ENCODE data around the gene ELOB.
A peak's percentile ranks its signal among the peaks of the same experiment; 100 is the strongest.

ELOB gene

DNA sequence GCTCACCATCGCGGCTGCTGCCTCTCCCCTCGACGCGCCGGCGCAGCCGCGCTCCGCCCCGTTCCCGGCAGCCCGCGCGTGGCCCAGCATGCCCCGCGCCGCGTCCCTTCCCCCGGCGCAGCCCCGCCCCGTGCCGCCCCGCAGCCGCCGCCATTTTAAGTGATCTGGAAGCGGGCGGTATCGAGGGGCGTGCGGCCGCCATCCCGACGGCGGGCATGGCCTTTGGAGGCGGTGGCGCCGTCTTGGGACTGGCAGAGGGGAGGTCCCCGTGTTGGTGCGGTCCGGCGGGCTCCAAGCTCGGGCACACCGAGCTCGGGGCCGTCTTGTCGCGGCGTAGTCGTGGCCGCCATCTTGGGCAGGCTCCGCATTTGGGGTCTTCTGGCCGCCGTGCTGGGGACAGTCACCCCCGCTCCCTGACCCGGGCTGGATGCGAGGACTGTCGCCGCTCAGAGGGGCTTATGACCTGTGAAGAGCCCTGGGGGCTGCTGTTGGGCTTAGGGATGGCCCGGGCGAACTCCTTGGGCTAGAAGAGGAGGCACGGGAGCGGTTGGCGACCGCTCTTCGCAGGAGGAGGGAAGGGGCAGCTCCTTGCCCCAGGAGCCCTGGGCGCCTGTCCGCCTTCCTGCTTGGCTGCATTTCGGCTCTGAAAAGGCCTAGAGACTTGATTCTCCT, at the start of gene ELOB:
ELOB (minus strand) TSS at position 50 of the 672 bp plus-strand sequence; CDS start at position 9, 41 bp downstream.
- Mint-ChIP-seq H3K9me3 (ENCODE audit: low read depth) (no peaks in the 10 kb centered on the region), H3K4me3 (peak within 1 kb of the TSS; percentile 96), H3K36me3 (no peaks in the 10 kb centered on the region), H3K4me1 (ENCODE audit: low read depth) (peaks cover 41% of the 10 kb centered on the region), H3K27me3 (no peaks in the 10 kb centered on the region), H3K27ac (peak within 1 kb of the TSS; percentile 98)

DNA sequence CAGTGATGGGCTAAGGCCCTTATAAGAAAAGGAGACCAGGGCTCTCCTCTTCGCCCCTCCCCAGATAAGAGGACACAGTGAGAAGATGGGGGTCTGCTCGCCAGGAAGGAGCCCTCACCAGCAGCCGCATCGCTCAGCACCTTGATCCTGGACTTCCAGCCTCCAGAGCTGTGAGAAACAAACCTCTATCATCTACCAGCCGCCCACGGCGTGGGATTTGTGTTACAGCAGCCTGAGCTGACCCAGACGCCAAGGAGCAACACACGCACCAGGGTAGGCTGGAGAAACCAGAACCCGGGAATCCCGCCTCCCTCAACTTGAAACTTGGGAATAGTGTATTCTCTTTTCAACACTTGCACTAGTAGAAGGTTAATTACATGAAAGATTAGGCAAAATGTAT, 48.8 kb upstream of the ELOB start:
- Mint-ChIP-seq H3K9me3 (ENCODE audit: low read depth) (no peaks in the 10 kb centered on the region), H3K4me1 (ENCODE audit: low read depth) (no peaks in the 10 kb centered on the region), H3K36me3 (no peaks in the 10 kb centered on the region), H3K4me3 (no peak overlapping the region), H3K27me3 (peaks cover under 1% of the 10 kb centered on the region), H3K27ac (no peak overlapping the region)

GRCh38 chr16:2825049-2825742, 48.1 kb upstream of the ELOB start:
- Mint-ChIP-seq H3K27ac (no peak overlapping the region), H3K36me3 (no peaks in the 10 kb centered on the region)

GRCh38 chr16:2824626-2825025, 47.5 kb upstream of the ELOB start:
- no peaks in the 10 kb centered on the region for H3K4me1 Mint-ChIP-seq (ENCODE audit: low read depth)
- no peak overlapping the region for H3K27ac Mint-ChIP-seq
- no peak overlapping the region for H3K4me3 Mint-ChIP-seq
- no peaks in the 10 kb centered on the region for H3K9me3 Mint-ChIP-seq (ENCODE audit: low read depth)
- H3K27me3 Mint-ChIP-seq: no peaks in the 10 kb centered on the region
- H3K36me3 Mint-ChIP-seq: no peaks in the 10 kb centered on the region

More at GRCh38 chr16:2825049-2825742, 48.1 kb upstream of the ELOB start:
- Mint-ChIP-seq H3K9me3 (ENCODE audit: low read depth) (no peaks in the 10 kb centered on the region), H3K4me3 (no peak overlapping the region), H3K4me1 (ENCODE audit: low read depth) (no peaks in the 10 kb centered on the region), H3K27me3 (no peaks in the 10 kb centered on the region)

DNA sequence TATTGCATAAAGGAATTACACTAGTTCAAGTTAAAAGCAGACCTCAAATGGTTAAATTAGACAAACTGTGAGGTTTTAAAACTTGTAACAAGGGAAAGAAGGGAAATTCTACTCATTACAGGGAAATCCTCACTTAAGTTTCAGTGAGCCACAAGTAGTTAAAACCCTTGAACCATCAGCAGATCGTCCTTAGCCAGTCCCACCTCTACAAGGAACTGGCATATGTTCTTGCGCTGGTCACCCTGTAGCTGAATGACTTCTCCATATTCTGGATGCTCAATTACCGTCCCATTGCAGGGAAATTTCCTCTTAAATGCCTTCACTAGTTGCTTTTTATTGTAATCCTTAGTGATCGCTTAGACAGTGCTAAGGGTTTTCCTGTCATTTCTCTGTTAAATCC, 45.4 kb upstream of the ELOB start:
- Mint-ChIP-seq H3K36me3 (no peaks in the 10 kb centered on the region), H3K27me3 (no peaks in the 10 kb centered on the region), H3K4me3 (no peak overlapping the region), H3K9me3 (ENCODE audit: low read depth) (no peaks in the 10 kb centered on the region), H3K27ac (no peak overlapping the region), H3K4me1 (ENCODE audit: low read depth) (no peaks in the 10 kb centered on the region)

- no peak overlapping the region for H3K4me3 Mint-ChIP-seq
- no peaks in the 10 kb centered on the region for H3K36me3 Mint-ChIP-seq
- H3K4me1 Mint-ChIP-seq (ENCODE audit: low read depth): no peaks in the 10 kb centered on the region
- H3K27ac Mint-ChIP-seq: no peak overlapping the region
- H3K27me3 Mint-ChIP-seq: no peaks in the 10 kb centered on the region
- H3K9me3 Mint-ChIP-seq (ENCODE audit: low read depth): no peaks in the 10 kb centered on the region
These were observed 45.0 kb upstream of the ELOB start for GRCh38 chr16:2822158-2822495.

GRCh38 chr16:2821487-2822157, 44.5 kb upstream of the ELOB start:
- H3K4me3 Mint-ChIP-seq: no peak overlapping the region
- H3K27ac Mint-ChIP-seq: no peak overlapping the region
- H3K4me1 Mint-ChIP-seq (ENCODE audit: low read depth): no peaks in the 10 kb centered on the region
- no peaks in the 10 kb centered on the region for H3K27me3 Mint-ChIP-seq
- no peaks in the 10 kb centered on the region for H3K9me3 Mint-ChIP-seq (ENCODE audit: low read depth)
- H3K36me3 Mint-ChIP-seq: no peaks in the 10 kb centered on the region

DNA sequence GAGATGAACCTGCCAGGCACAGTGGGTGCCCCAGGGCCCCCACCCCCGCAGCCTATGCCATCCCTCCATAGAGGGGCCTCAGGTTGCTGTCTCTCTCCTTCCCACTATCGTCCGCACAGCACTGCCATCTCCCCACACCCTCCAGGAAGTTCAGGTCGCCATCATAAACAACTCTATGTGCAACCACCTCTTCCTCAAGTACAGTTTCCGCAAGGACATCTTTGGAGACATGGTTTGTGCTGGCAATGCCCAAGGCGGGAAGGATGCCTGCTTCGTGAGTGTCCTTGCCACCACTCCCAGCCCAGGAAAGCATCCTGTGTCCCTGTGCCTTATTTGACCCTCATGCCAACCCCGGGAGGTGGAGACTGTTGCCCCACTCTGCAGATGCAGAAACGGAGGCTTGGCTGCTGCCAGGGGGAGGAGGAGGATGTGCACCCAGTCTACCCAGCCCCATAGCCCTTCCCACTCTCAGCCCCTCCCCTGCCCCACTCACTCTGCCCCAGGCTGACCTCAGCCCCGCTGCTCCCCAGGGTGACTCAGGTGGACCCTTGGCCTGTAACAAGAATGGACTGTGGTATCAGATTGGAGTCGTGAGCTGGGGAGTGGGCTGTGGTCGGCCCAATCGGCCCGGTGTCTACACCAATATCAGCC, 43.9 kb upstream of the ELOB start:
- H3K27me3 Mint-ChIP-seq: no peaks in the 10 kb centered on the region
- no peaks in the 10 kb centered on the region for H3K36me3 Mint-ChIP-seq
- no peak overlapping the region for H3K27ac Mint-ChIP-seq
- no peaks in the 10 kb centered on the region for H3K9me3 Mint-ChIP-seq (ENCODE audit: low read depth)
- H3K4me1 Mint-ChIP-seq (ENCODE audit: low read depth): no peaks in the 10 kb centered on the region
- no peak overlapping the region for H3K4me3 Mint-ChIP-seq

GRCh38 chr16:2819939-2820835, 43.1 kb upstream of the ELOB start:
- no peaks in the 10 kb centered on the region for H3K9me3 Mint-ChIP-seq (ENCODE audit: low read depth)
- H3K4me3 Mint-ChIP-seq: no peak overlapping the region
- no peaks in the 10 kb centered on the region for H3K4me1 Mint-ChIP-seq (ENCODE audit: low read depth)
- no peaks in the 10 kb centered on the region for H3K27me3 Mint-ChIP-seq
- no peaks in the 10 kb centered on the region for H3K36me3 Mint-ChIP-seq
- no peak overlapping the region for H3K27ac Mint-ChIP-seq

- H3K27me3 Mint-ChIP-seq: no peaks in the 10 kb centered on the region
- no peak overlapping the region for H3K27ac Mint-ChIP-seq
- H3K4me1 Mint-ChIP-seq (ENCODE audit: low read depth): no peaks in the 10 kb centered on the region
- no peak overlapping the region for H3K4me3 Mint-ChIP-seq
- H3K36me3 Mint-ChIP-seq: no peaks in the 10 kb centered on the region
- no peaks in the 10 kb centered on the region for H3K9me3 Mint-ChIP-seq (ENCODE audit: low read depth)
These were observed 42.3 kb upstream of the ELOB start for GRCh38 chr16:2819179-2819938.

DNA sequence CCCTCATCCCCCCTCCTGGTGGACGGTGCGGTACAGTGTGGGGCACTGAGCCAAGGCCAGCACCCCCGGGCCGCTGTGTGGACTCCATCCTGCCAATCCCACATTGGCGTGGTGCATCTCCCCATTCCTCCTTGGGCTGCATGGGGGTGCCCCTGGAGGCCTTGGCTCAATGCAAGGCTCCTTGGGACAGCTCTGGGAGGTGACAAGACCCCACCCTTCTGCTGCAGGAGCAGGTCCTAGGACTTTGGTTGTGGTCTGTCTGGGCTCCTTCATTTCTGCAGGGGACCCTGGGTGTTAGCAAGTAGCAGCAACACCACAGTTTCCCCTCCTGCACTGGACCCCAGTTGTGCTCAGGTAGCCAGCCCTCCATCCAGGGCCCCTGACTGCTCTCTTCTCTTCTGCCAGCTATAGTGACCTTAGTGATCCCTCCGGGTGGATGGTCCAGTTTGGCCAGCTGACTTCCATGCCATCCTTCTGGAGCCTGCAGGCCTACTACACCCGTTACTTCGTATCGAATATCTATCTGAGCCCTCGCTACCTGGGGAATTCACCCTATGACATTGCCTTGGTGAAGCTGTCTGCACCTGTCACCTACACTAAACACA, 41.3 kb upstream of the ELOB start:
- no peaks in the 10 kb centered on the region for H3K27me3 Mint-ChIP-seq
- no peaks in the 10 kb centered on the region for H3K9me3 Mint-ChIP-seq (ENCODE audit: low read depth)
- H3K36me3 Mint-ChIP-seq: no peaks in the 10 kb centered on the region
- H3K4me3 Mint-ChIP-seq: peak overlapping the region; percentile 53
- H3K4me1 Mint-ChIP-seq (ENCODE audit: low read depth): no peaks in the 10 kb centered on the region
- H3K27ac Mint-ChIP-seq: no peak overlapping the region

DNA sequence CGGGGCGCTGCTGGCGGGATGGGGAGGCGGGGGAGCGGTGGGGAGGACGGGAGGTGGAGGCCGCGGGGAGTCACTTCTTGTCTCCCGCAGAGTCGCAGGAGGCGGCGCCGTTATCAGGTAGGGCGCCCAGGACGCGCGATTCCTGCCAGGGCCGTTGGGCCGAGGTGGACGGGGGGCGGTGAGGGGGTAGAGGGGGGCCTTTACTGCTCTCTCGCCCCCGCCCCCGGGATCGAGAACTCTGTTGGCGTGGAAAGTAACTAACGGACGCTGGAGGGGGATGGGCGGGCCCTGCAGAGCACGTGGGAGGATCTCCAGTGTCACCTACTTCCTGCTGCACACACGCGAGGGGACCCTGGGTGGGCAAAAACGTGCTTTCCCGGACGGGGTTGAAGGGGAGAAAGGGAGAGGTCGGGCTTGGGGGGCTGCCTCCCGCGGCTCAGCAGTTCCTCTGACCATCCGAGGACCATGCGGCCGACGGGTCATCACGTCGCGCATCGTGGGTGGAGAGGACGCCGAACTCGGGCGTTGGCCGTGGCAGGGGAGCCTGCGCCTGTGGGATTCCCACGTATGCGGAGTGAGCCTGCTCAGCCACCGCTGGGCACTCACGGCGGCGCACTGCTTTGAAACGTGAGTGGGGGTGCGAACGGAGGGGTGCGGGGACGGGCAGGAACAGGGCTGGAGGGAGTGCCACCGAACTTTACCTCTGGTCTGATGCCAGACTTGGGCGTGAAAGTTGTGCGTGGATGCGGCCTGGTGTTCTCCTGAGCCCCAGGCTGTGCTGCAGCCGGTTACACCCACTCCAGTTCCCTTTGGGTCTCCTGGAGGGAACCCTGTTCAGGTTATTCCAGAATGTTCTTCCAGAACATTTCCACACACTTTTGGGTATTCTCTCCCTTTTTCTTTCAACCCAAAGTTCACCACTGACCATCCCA, 40.5 kb upstream of the ELOB start:
- H3K27me3 Mint-ChIP-seq: no peaks in the 10 kb centered on the region
- H3K9me3 Mint-ChIP-seq (ENCODE audit: low read depth): no peaks in the 10 kb centered on the region
- H3K4me1 Mint-ChIP-seq (ENCODE audit: low read depth): no peaks in the 10 kb centered on the region
- H3K4me3 Mint-ChIP-seq: peak overlapping the region; percentile 57
- peak overlapping the region; percentile 61 for H3K27ac Mint-ChIP-seq
- H3K36me3 Mint-ChIP-seq: no peaks in the 10 kb centered on the region
